Measurements from ENCODE around the gene TRIM27. TPM values are rescaled to one million over a fixed set of nuclear protein-coding genes. Genes with fewer than 3 reads are reported as not detected.

The TRIM27 gene
- total RNA-seq: 45.3 and 62.1 TPM in 2 replicates

GRCh38 chr6:28923318-28924102 lies at the start of gene TRIM27:
Gene TRIM27, minus strand, starts transcription at chr6:28923985. Its CDS starts 353 bp downstream, at chr6:28923632.

Small RNA genes within 50 kb of the gene (small RNA-seq; reads per million reads assigned to genes)
- not detected for gene RNU6-930P

Other genes starting within 250 kb of the TRIM27 start
- gene ZNF311, start 81.3 kb upstream of the TRIM27 start, total RNA-seq: 1.8 and 2.1 TPM in 2 replicates
- not detected in 2 replicates for gene OR2W1, start 121.2 kb upstream of the TRIM27 start, total RNA-seq
- not detected in 2 replicates for gene OR2B3, start 163.3 kb upstream of the TRIM27 start, total RNA-seq
- not detected in 2 replicates for gene OR2J1, start 175.5 kb upstream of the TRIM27 start, total RNA-seq
- gene OR2J3, start 184.1 kb upstream of the TRIM27 start, total RNA-seq: not detected in 2 replicates
- not detected in 2 replicates for gene OR2J2, start 246.9 kb upstream of the TRIM27 start, total RNA-seq

Measured in articular chondrocyte of knee joint (primary cell).